PC-3 (cell line): ENCODE measurements around the gene CANT1. TPM values are rescaled to one million over a fixed set of nuclear protein-coding genes. Genes with fewer than 3 reads are reported as not detected.
"Not testable (repeated sequence)": the region's sequence is repeated elsewhere in the genome, so short reads cannot be mapped to it uniquely, and the experiment has no call there.

Experiments
- ATAC-seq: fragments of 200-7000 bp; cut with Tn5 transposase; 2 replicates; pipeline ENCODE4 v1.9.1; 2020; ENCODE audit warnings: mild to moderate bottlenecking, moderate library complexity
- BruUV-seq: library from RNA; stranded (reverse); fragments of 400-500 nt; replicated peaks from 2 replicates; lab custom pipeline; 2021; lab: Mats Ljungman, UMichigan
- CTCF ChIA-PET: fragments of 300-600 bp; sonication (Branson Sonifier 250); formaldehyde crosslinking; loops from one replicate; lab custom pipeline; 2022; ENCODE audit warnings: antibody characterized with exemption; lab: Charles Lee
- POLR2A ChIA-PET: fragments of 300-600 bp; sonication (Branson Sonifier 250); formaldehyde crosslinking; loops from one replicate; lab custom pipeline; 2022; ENCODE audit warnings: antibody characterized with exemption; ENCODE audit not compliant: unreplicated experiment; lab: Charles Lee
- DNase-seq: peaks from one replicate; pipeline ENCODE4 v3.0.0-alpha.2; 2015
- H2AFZ ChIP-seq: fragments of 300-600 bp; sonication (generic); 2 replicates; pipeline ENCODE4 v1.6.0; 2016; ENCODE audit warnings: antibody characterized with exemption, low read length
- H3F3A ChIP-seq: fragments of 300-600 bp; sonication (generic); one replicate; pipeline ENCODE4 v1.6.0; 2017; ENCODE audit warnings: antibody characterized with exemption, low read length, control low read depth, mild to moderate bottlenecking; ENCODE audit not compliant: unreplicated experiment
- H3K27ac ChIP-seq: fragments of 300-600 bp; sonication (generic); 2 replicates; pipeline ENCODE4 v1.5.1; 2016; ENCODE audit warnings: mild to moderate bottlenecking, low read length
- H3K27me3 ChIP-seq: fragments of 300-600 bp; sonication (generic); 2 replicates; pipeline ENCODE4 v1.6.1; 2016; ENCODE audit warnings: low read length, mixed read lengths
- H3K36me3 ChIP-seq: fragments of 300-600 bp; sonication (generic); 2 replicates; pipeline ENCODE4 v1.6.1; 2016; ENCODE audit warnings: low read depth, mixed run types, low read length, mixed read lengths
- H3K4me1 ChIP-seq: fragments of 300-600 bp; sonication (generic); 2 replicates; pipeline ENCODE4 v1.5.1; 2016; ENCODE audit warnings: low read length; ENCODE audit not compliant: insufficient read depth
- H3K4me2 ChIP-seq: fragments of 300-600 bp; sonication (generic); 2 replicates; pipeline ENCODE4 v1.6.0; 2016; ENCODE audit warnings: low read length
- H3K4me3 ChIP-seq: fragments of 300-600 bp; sonication (generic); 2 replicates; pipeline ENCODE4 v1.5.1; 2016; ENCODE audit warnings: mild to moderate bottlenecking, low read length, mixed read lengths
- H3K79me2 ChIP-seq: fragments of 300-600 bp; sonication (generic); 2 replicates; pipeline ENCODE4 v1.6.1; 2017; ENCODE audit warnings: low read length, mixed read lengths
- H3K9ac ChIP-seq: fragments of 300-600 bp; sonication (generic); 2 replicates; pipeline ENCODE4 v1.6.0; 2016; ENCODE audit warnings: mild to moderate bottlenecking, low read length
- H3K9me2 ChIP-seq: fragments of 300-600 bp; sonication (generic); replicated peaks from 2 replicates; pipeline ENCODE4 v1.6.1; 2016; ENCODE audit warnings: mixed run types, low read length, mixed read lengths
- H3K9me3 ChIP-seq: fragments of 300-600 bp; sonication (generic); 2 replicates; pipeline ENCODE4 v1.6.1; 2016; ENCODE audit warnings: low read length, mixed read lengths
- H4K20me1 ChIP-seq: fragments of 300-600 bp; sonication (generic); 2 replicates; pipeline ENCODE4 v1.6.1; 2016; ENCODE audit warnings: low read length, mixed read lengths
- EZH2 ChIP-seq: fragments of 300-600 bp; sonication (generic); IDR thresholded peaks from one replicate; pipeline ENCODE4 v1.6.1; 2017; ENCODE audit warnings: antibody characterized with exemption, mild to moderate bottlenecking, low read length; ENCODE audit not compliant: unreplicated experiment
- EZH2phosphoT487 ChIP-seq: fragments of 300-600 bp; sonication (generic); IDR thresholded peaks from 2 replicates; pipeline ENCODE4 v1.6.1; 2018; ENCODE audit warnings: mild to moderate bottlenecking, antibody characterized with exemption, low read length, borderline replicate concordance
- intact Hi-C: fragments of 100-400 bp; cut with micrococcal nuclease; formaldehyde crosslinking; loops from 2 replicates; pipeline ENCODE4 v1.9.0; 2023
- total RNA-seq: library from RNA; depleted of rRNA; stranded (reverse); fragments of >200 nt; gene quantifications from 2 replicates; pipeline ENCODE4 v1.2.3, GENCODE V29; 2014
- TF ChIP-seq, protein P1 (sequence below): fragments of 300-600 bp; sonication (generic); conservative IDR thresholded peaks from 2 replicates; pipeline ENCODE4 v1.5.1; 2017; ENCODE audit warnings: antibody characterized with exemption, low read depth, mild to moderate bottlenecking, low read length

Gene CANT1
- total RNA-seq, 1 experiment from 2014 or later: 191 TPM

DNA sequence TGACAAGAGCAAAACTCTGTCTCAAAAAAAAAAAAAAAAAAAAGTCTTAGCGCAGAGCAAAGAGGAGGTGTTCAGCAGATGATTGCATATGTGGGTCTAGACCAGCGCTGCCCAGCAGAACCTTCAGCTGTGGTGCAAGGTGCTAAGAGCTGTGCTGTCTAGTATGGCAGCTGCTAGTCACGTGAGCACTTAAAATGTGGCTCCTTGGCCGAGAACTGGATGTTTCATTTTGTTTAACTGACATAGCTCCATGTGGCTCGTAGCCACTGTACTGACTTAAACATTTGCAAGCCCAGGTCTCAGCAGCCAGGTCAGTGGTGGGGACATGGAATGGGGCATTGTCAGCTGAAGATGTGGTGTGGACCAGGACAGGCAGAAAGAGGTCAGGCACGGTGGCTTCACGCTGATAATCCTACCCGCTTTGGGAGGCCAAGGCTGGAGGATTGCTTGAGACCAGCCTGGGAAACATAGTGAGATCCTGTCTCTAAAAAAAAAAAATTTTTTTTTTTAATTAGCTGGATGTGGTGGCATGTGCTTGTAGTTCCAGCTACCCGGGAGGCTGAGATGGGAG lies 23.6 kb upstream of the CANT1 start:
- Histone ChIP-seq H2AFZ (no peak overlapping the region), H3F3A (no peaks in the 10 kb centered on the region), H4K20me1 (no peaks in the 10 kb centered on the region), H3K27ac (no peak overlapping the region), H3K9ac (no peak overlapping the region), H3K36me3 (no peaks in the 10 kb centered on the region), H3K9me2 (no peaks in the 10 kb centered on the region), H3K4me1 (peaks cover 20% of the 10 kb centered on the region), H3K9me3 (no peaks in the 10 kb centered on the region), H3K4me2 (no peak overlapping the region), H3K79me2 (no peaks in the 10 kb centered on the region), H3K4me3 (no peak overlapping the region), H3K27me3 (no peaks in the 10 kb centered on the region)
- intact Hi-C loops: no loop called here
- CTCF ChIA-PET: interaction anchor here (0.6 kb wide), 1 partner anchor 36 kb away, joined by 5 read pairs; no protein-coding TSS in a partner anchor
- DNase-seq: no peak
- no TSS peak for BruUV-seq
- no peak for ATAC-seq
- TF ChIP-seq, protein P1, sequence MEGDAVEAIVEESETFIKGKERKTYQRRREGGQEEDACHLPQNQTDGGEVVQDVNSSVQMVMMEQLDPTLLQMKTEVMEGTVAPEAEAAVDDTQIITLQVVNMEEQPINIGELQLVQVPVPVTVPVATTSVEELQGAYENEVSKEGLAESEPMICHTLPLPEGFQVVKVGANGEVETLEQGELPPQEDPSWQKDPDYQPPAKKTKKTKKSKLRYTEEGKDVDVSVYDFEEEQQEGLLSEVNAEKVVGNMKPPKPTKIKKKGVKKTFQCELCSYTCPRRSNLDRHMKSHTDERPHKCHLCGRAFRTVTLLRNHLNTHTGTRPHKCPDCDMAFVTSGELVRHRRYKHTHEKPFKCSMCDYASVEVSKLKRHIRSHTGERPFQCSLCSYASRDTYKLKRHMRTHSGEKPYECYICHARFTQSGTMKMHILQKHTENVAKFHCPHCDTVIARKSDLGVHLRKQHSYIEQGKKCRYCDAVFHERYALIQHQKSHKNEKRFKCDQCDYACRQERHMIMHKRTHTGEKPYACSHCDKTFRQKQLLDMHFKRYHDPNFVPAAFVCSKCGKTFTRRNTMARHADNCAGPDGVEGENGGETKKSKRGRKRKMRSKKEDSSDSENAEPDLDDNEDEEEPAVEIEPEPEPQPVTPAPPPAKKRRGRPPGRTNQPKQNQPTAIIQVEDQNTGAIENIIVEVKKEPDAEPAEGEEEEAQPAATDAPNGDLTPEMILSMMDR: no peak
- no peak for TF ChIP-seq EZH2
- no peak for TF ChIP-seq EZH2phosphoT487
- POLR2A ChIA-PET: no interaction called here

DNA sequence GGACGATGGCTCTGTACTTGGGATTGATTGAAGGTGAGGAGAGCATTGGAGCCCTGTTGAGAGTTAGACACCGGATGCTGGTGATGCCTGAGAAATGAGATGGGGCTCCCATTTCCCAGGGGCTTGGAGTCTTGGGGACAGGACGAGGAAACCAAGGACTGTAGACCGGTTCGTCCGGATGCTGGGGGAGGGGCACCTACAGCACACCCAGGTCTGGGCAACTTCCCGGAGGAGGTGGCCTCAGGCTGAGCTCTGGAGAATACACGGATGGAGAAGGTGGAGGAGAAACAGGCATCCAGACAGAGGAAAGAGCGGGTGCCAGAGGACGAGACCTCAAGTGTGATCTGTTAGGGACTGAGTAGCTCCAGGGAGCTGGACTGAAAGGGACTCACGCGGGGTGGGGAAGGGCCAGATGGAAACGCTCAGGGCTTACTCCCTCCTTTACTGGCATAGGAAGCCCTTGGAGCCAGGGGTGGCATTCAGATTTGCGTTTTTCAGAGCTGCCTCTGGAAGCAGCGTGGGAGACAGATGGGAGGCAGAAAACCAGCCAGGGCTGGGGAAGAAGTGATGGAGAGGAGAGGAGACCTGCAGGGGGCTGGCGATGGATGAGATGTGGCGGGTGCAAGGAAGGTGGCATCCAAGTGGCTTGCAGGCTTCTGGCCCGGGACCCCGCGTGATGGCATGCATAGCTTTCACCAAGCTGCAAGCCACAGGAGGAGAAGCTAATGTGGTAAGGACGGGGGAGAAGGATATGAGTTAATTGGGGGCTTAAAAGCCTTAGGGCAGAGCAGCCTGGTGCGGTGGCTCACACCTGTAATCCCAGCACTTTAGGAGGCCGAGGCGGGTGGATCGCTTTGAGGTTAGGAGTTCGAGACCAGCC lies 22.7 kb upstream of the CANT1 start:
- Histone ChIP-seq H3K4me2 (no peak overlapping the region), H2AFZ (no peak overlapping the region), H3K9me2 (no peaks in the 10 kb centered on the region), H3K9me3 (no peaks in the 10 kb centered on the region), H3K79me2 (no peaks in the 10 kb centered on the region), H3K27me3 (no peaks in the 10 kb centered on the region), H3K4me3 (no peak overlapping the region), H3K4me1 (peaks cover 27% of the 10 kb centered on the region), H3K36me3 (no peaks in the 10 kb centered on the region), H3F3A (no peaks in the 10 kb centered on the region), H3K27ac (no peak overlapping the region), H3K9ac (no peak overlapping the region), H4K20me1 (no peaks in the 10 kb centered on the region)
- ChIA-PET POLR2A (interaction anchor here (0.6 kb wide), 1 partner anchor 10 kb away, joined by 3 read pairs; no protein-coding TSS in a partner anchor), CTCF (no interaction called here)
- intact Hi-C loops: no loop called here
- ATAC-seq (no peak), DNase-seq (no peak)
- no TSS peak for BruUV-seq
- TF ChIP-seq EZH2phosphoT487 (no peak), EZH2 (no peak)
- TF ChIP-seq, protein P1: no peak

DNA sequence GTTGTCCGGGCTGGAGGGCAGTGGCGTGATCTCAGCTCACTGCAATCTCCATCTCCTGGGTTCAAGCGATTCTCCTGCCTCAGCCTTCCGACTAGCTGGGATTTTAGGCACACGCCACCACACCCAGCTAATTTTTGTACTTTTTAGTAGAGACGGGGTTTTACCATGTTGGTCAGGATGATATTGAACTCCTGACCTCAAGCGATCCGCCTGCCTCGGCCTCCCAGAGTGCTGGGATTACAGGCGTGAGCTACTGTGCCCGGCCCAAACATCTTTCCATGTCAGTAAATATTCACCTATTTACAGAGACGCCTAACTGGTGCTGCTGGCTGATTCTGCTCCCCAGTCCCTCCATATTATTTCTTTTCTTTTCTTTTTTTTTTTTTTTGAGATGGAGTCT lies 21.1 kb upstream of the CANT1 start:
- POLR2A ChIA-PET, BruUV-seq: not testable (repeated sequence)

More for the DNA sequence above, 21.1 kb upstream of the CANT1 start:
- H3K9me2 ChIP-seq, H3K27me3 ChIP-seq, CTCF ChIA-PET, H3K36me3 ChIP-seq, H3K79me2 ChIP-seq, H3K9me3 ChIP-seq, H4K20me1 ChIP-seq, DNase-seq, H2AFZ ChIP-seq, H3K9ac ChIP-seq, H3K4me3 ChIP-seq, H3F3A ChIP-seq, H3K27ac ChIP-seq, ATAC-seq, H3K4me2 ChIP-seq, intact Hi-C loops: not testable (repeated sequence)
- H3K4me1 ChIP-seq: peaks cover 28% of the 10 kb centered on the region
